ENCODE results near the gene ARHGDIB.

Gene ARHGDIB

GRCh38 chr12:14982991-14983390, 21.6 kb upstream of the ARHGDIB start:
- no peak overlapping the region for H3K27ac ChIP-seq (ENCODE audit: low read depth, low read length)
- no peak overlapping the region for H3K4me3 ChIP-seq (ENCODE audit: low read depth, low read length)
- H3K36me3 ChIP-seq (ENCODE audit: control insufficient read depth, insufficient read depth, low read length) = no peaks in the 10 kb centered on the region
- no peak overlapping the region for H3K9ac ChIP-seq (ENCODE audit: low read depth, low read length)
- no peaks in the 10 kb centered on the region for H3K27me3 ChIP-seq (ENCODE audit: control insufficient read depth, insufficient read depth, low read length)
- no peaks in the 10 kb centered on the region for H3K9me3 ChIP-seq (ENCODE audit: control insufficient read depth, insufficient read depth, low read length)
- H3K4me1 ChIP-seq (ENCODE audit: control insufficient read depth, insufficient read depth, low read length) = no peaks in the 10 kb centered on the region

- no peak overlapping the region for H3K9ac ChIP-seq (ENCODE audit: low read depth, low read length)
- no peaks in the 10 kb centered on the region for H3K4me1 ChIP-seq (ENCODE audit: control insufficient read depth, insufficient read depth, low read length)
- H3K9me3 ChIP-seq (ENCODE audit: control insufficient read depth, insufficient read depth, low read length) = no peaks in the 10 kb centered on the region
- H3K4me3 ChIP-seq (ENCODE audit: low read depth, low read length) = no peak overlapping the region
- H3K36me3 ChIP-seq (ENCODE audit: control insufficient read depth, insufficient read depth, low read length) = no peaks in the 10 kb centered on the region
- H3K27me3 ChIP-seq (ENCODE audit: control insufficient read depth, insufficient read depth, low read length) = no peaks in the 10 kb centered on the region
- H3K27ac ChIP-seq (ENCODE audit: low read depth, low read length) = no peak overlapping the region
Observed at GRCh38 chr12:14982562-14982961, 21.2 kb upstream of the ARHGDIB start.

GRCh38 chr12:14981049-14981448, 19.6 kb upstream of the ARHGDIB start:
- Histone ChIP-seq H3K36me3 (ENCODE audit: control insufficient read depth, insufficient read depth, low read length) (no peaks in the 10 kb centered on the region), H3K4me1 (ENCODE audit: control insufficient read depth, insufficient read depth, low read length) (no peaks in the 10 kb centered on the region), H3K9me3 (ENCODE audit: control insufficient read depth, insufficient read depth, low read length) (no peaks in the 10 kb centered on the region), H3K9ac (ENCODE audit: low read depth, low read length) (no peak overlapping the region), H3K27me3 (ENCODE audit: control insufficient read depth, insufficient read depth, low read length) (no peaks in the 10 kb centered on the region), H3K4me3 (ENCODE audit: low read depth, low read length) (no peak overlapping the region), H3K27ac (ENCODE audit: low read depth, low read length) (no peak overlapping the region)

GRCh38 chr12:14979468-14979867, 18.1 kb upstream of the ARHGDIB start:
- Histone ChIP-seq H3K9me3 (ENCODE audit: control insufficient read depth, insufficient read depth, low read length) (no peaks in the 10 kb centered on the region), H3K4me3 (ENCODE audit: low read depth, low read length) (no peak overlapping the region), H3K9ac (ENCODE audit: low read depth, low read length) (no peak overlapping the region), H3K27me3 (ENCODE audit: control insufficient read depth, insufficient read depth, low read length) (no peaks in the 10 kb centered on the region), H3K36me3 (ENCODE audit: control insufficient read depth, insufficient read depth, low read length) (no peaks in the 10 kb centered on the region), H3K4me1 (ENCODE audit: control insufficient read depth, insufficient read depth, low read length) (no peaks in the 10 kb centered on the region), H3K27ac (ENCODE audit: low read depth, low read length) (no peak overlapping the region)

GRCh38 chr12:14976658-14977057, 15.3 kb upstream of the ARHGDIB start:
- Histone ChIP-seq H3K9ac (ENCODE audit: low read depth, low read length) (no peak overlapping the region), H3K4me3 (ENCODE audit: low read depth, low read length) (no peak overlapping the region), H3K27ac (ENCODE audit: low read depth, low read length) (no peak overlapping the region), H3K4me1 (ENCODE audit: control insufficient read depth, insufficient read depth, low read length) (no peaks in the 10 kb centered on the region), H3K27me3 (ENCODE audit: control insufficient read depth, insufficient read depth, low read length) (no peaks in the 10 kb centered on the region), H3K9me3 (ENCODE audit: control insufficient read depth, insufficient read depth, low read length) (no peaks in the 10 kb centered on the region), H3K36me3 (ENCODE audit: control insufficient read depth, insufficient read depth, low read length) (no peaks in the 10 kb centered on the region)

- Histone ChIP-seq H3K27ac (ENCODE audit: low read depth, low read length) (no peak overlapping the region), H3K9ac (ENCODE audit: low read depth, low read length) (no peak overlapping the region), H3K36me3 (ENCODE audit: control insufficient read depth, insufficient read depth, low read length) (no peaks in the 10 kb centered on the region), H3K9me3 (ENCODE audit: control insufficient read depth, insufficient read depth, low read length) (no peaks in the 10 kb centered on the region), H3K4me1 (ENCODE audit: control insufficient read depth, insufficient read depth, low read length) (no peaks in the 10 kb centered on the region), H3K27me3 (ENCODE audit: control insufficient read depth, insufficient read depth, low read length) (no peaks in the 10 kb centered on the region), H3K4me3 (ENCODE audit: low read depth, low read length) (no peak overlapping the region)
Observed at GRCh38 chr12:14975457-14975856, 14.1 kb upstream of the ARHGDIB start.

GRCh38 chr12:14974633-14975032, 13.2 kb upstream of the ARHGDIB start:
- no peaks in the 10 kb centered on the region for H3K27me3 ChIP-seq (ENCODE audit: control insufficient read depth, insufficient read depth, low read length)
- no peaks in the 10 kb centered on the region for H3K4me1 ChIP-seq (ENCODE audit: control insufficient read depth, insufficient read depth, low read length)
- no peak overlapping the region for H3K27ac ChIP-seq (ENCODE audit: low read depth, low read length)
- no peaks in the 10 kb centered on the region for H3K36me3 ChIP-seq (ENCODE audit: control insufficient read depth, insufficient read depth, low read length)
- H3K9ac ChIP-seq (ENCODE audit: low read depth, low read length) = no peak overlapping the region
- H3K4me3 ChIP-seq (ENCODE audit: low read depth, low read length) = no peak overlapping the region
- no peaks in the 10 kb centered on the region for H3K9me3 ChIP-seq (ENCODE audit: control insufficient read depth, insufficient read depth, low read length)

GRCh38 chr12:14972816-14973215, 11.4 kb upstream of the ARHGDIB start, which contains the start of gene PDE6H:
PDE6H (plus strand) TSS chr12:14973042; CDS start chr12:14978013, 4,971 bp downstream.
- Histone ChIP-seq H3K9me3 (ENCODE audit: control insufficient read depth, insufficient read depth, low read length) (no peaks in the 10 kb centered on the region), H3K36me3 (ENCODE audit: control insufficient read depth, insufficient read depth, low read length) (no peaks in the 10 kb centered on the region), H3K4me1 (ENCODE audit: control insufficient read depth, insufficient read depth, low read length) (no peaks in the 10 kb centered on the region), H3K27me3 (ENCODE audit: control insufficient read depth, insufficient read depth, low read length) (no peaks in the 10 kb centered on the region), H3K27ac (ENCODE audit: low read depth, low read length) (no peak within 1 kb of the TSS), H3K4me3 (ENCODE audit: low read depth, low read length) (no peak within 1 kb of the TSS), H3K9ac (ENCODE audit: low read depth, low read length) (no peak within 1 kb of the TSS)

- Histone ChIP-seq H3K9me3 (ENCODE audit: control insufficient read depth, insufficient read depth, low read length) (no peaks in the 10 kb centered on the region), H3K4me1 (ENCODE audit: control insufficient read depth, insufficient read depth, low read length) (no peaks in the 10 kb centered on the region), H3K27me3 (ENCODE audit: control insufficient read depth, insufficient read depth, low read length) (no peaks in the 10 kb centered on the region), H3K9ac (ENCODE audit: low read depth, low read length) (no peak overlapping the region), H3K36me3 (ENCODE audit: control insufficient read depth, insufficient read depth, low read length) (no peaks in the 10 kb centered on the region), H3K27ac (ENCODE audit: low read depth, low read length) (no peak overlapping the region), H3K4me3 (ENCODE audit: low read depth, low read length) (no peak overlapping the region)
Observed at GRCh38 chr12:14970473-14970872, 9.1 kb upstream of the ARHGDIB start.

- Histone ChIP-seq H3K9me3 (ENCODE audit: control insufficient read depth, insufficient read depth, low read length) (no peaks in the 10 kb centered on the region), H3K27ac (ENCODE audit: low read depth, low read length) (no peak overlapping the region), H3K4me1 (ENCODE audit: control insufficient read depth, insufficient read depth, low read length) (no peaks in the 10 kb centered on the region), H3K36me3 (ENCODE audit: control insufficient read depth, insufficient read depth, low read length) (no peaks in the 10 kb centered on the region), H3K4me3 (ENCODE audit: low read depth, low read length) (no peak overlapping the region), H3K9ac (ENCODE audit: low read depth, low read length) (no peak overlapping the region), H3K27me3 (ENCODE audit: control insufficient read depth, insufficient read depth, low read length) (no peaks in the 10 kb centered on the region)
Observed at GRCh38 chr12:14968478-14968877, 7.1 kb upstream of the ARHGDIB start.

GRCh38 chr12:14965221-14965620, 3.8 kb upstream of the ARHGDIB start:
- no peak overlapping the region for H3K4me3 ChIP-seq (ENCODE audit: low read depth, low read length)
- no peaks in the 10 kb centered on the region for H3K27me3 ChIP-seq (ENCODE audit: control insufficient read depth, insufficient read depth, low read length)
- H3K4me1 ChIP-seq (ENCODE audit: control insufficient read depth, insufficient read depth, low read length) = no peaks in the 10 kb centered on the region; the same call in 1 of the 2 replicates
- no peak overlapping the region for H3K27ac ChIP-seq (ENCODE audit: low read depth, low read length)
- H3K9ac ChIP-seq (ENCODE audit: low read depth, low read length) = no peak overlapping the region
- H3K9me3 ChIP-seq (ENCODE audit: control insufficient read depth, insufficient read depth, low read length) = no peaks in the 10 kb centered on the region
- H3K36me3 ChIP-seq (ENCODE audit: control insufficient read depth, insufficient read depth, low read length) = no peaks in the 10 kb centered on the region

GRCh38 chr12:14964406-14964805, 3.0 kb upstream of the ARHGDIB start:
- Histone ChIP-seq H3K36me3 (ENCODE audit: control insufficient read depth, insufficient read depth, low read length) (no peaks in the 10 kb centered on the region), H3K4me1 (ENCODE audit: control insufficient read depth, insufficient read depth, low read length) (no peaks in the 10 kb centered on the region; the same call in 1 of the 2 replicates), H3K27me3 (ENCODE audit: control insufficient read depth, insufficient read depth, low read length) (no peaks in the 10 kb centered on the region), H3K27ac (ENCODE audit: low read depth, low read length) (no peak overlapping the region), H3K4me3 (ENCODE audit: low read depth, low read length) (no peak overlapping the region), H3K9ac (ENCODE audit: low read depth, low read length) (no peak overlapping the region), H3K9me3 (ENCODE audit: control insufficient read depth, insufficient read depth, low read length) (no peaks in the 10 kb centered on the region)
